Tibial nerve (tissue), 3 donors: ENCODE results near the gene METTL24.

Source experiments
- CTCF ChIP-seq, 5 experiments: fragments of 200-600 bp in 3 of 5; fragments of 450-650 bp in 2 of 5; sonication (generic) in 3 of 5; IDR thresholded peaks; one replicate each; pipeline ENCODE4 v1.5.1; 2016 to 2019; ENCODE audit warnings: antibody characterized with exemption in 5 of 5, mild to moderate bottlenecking in 3 of 5, moderate library complexity in 2 of 5
- POLR2A ChIP-seq, 2 donors: fragments of 450-650 bp; IDR thresholded peaks; one replicate each; pipeline ENCODE4 v1.6.1; 2017; ENCODE audit warnings: antibody characterized with exemption in 2 of 2, mild to moderate bottlenecking in 2 of 2, moderate library complexity in 2 of 2

DNA sequence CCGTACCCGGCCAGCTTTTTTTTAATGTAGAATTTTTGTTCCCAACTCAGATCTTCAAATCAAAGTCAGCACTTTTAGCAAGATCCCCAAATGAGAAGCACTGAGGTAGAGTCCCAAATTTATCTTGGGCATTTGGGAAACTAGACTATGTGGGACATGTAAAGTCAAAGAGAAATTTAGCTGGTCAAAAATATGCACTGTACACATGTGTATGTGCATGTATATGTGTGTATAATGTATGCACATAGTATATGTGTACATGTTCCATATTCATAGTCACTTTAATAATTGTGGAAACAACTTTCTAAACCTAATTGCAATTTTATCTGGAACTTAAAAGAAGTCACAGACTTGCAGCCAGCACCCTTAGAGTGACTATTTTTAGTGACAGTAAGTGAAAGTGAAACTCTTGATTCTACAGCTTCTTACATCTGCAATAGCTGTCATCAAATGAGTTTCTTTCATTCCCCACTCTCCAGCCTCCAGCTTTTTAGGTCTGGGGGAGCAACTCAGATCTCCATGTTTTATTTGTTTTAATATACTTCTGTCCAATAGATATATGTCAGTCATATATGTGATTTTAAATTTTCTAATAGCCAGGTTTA lies 124.3 kb downstream of the METTL24 start:
- TF ChIP-seq CTCF (IDR thresholded peaks at IDR 0.05) (no peak), POLR2A (IDR thresholded peaks at IDR 0.05) (no peak)
